Measurements from ENCODE around the gene VAT1L. TPM values are rescaled to one million over a fixed set of nuclear protein-coding genes. Genes with fewer than 3 reads are reported as not detected.

VAT1L gene
- total and polyA plus RNA-seq, 4 donors = 0.17 to 0.98 (median 0.26) TPM

DNA sequence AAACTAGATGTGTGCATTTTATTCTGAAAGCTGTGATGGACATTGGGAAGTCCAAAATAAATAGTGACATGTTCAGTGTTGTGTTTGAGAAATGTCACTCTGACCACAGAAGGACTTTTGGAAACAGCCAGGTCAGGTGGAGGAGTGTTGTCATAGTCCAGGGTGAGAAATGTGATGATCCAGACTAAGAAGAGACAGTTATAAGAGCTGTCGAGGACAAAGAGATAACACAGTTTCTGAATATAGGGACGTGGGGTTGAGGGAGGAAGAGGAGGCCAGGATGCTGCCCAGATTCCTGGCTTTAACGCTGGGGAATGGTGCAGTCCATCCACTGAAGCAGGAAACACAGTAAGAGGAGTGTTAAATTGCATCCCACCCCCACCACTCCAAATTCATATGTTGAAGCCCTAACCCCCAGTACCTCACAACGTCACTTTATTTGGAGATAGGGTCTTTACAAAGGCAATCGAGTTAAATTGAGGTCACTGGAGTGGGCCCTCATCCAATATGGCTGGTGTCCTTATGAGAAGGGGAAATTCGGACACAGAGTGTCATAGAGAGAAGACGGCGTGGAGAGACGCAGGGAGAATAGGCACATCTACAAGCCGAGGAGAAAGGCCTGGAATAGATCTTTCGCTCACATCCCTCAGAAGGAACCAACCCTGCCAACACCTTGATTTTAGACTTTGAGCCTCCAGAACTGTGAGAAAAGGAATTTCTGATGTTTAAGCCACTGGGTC, 71.3 kb downstream of the VAT1L start:
- Histone ChIP-seq H3K27ac (ENCODE audit: low read depth in 1 of 2, low read length in 2 of 2) (no peak overlapping the region), H3K9ac (ENCODE audit: low read depth in 1 of 2, low read length in 2 of 2) (no peak overlapping the region), H3K4me1 (ENCODE audit: control insufficient read depth in 4 of 4, insufficient read depth in 4 of 4, low read length in 3 of 4) (no peaks in the 10 kb centered on the region), H3K4me3 (ENCODE audit: low read depth in 1 of 3, low read length in 3 of 3) (no peak overlapping the region), H3K9me3 (ENCODE audit: control insufficient read depth in 4 of 4, low read length in 3 of 4) (no peaks in the 10 kb centered on the region), H3K27me3 (ENCODE audit: control insufficient read depth in 4 of 4, insufficient read depth in 4 of 4, low read length in 3 of 4) (no peaks in the 10 kb centered on the region), H3K36me3 (ENCODE audit: control insufficient read depth in 4 of 4, insufficient read depth in 3 of 4, low read depth in 1 of 4, low read length in 3 of 4) (no peaks in the 10 kb centered on the region)
- TF ChIP-seq, protein P1, sequence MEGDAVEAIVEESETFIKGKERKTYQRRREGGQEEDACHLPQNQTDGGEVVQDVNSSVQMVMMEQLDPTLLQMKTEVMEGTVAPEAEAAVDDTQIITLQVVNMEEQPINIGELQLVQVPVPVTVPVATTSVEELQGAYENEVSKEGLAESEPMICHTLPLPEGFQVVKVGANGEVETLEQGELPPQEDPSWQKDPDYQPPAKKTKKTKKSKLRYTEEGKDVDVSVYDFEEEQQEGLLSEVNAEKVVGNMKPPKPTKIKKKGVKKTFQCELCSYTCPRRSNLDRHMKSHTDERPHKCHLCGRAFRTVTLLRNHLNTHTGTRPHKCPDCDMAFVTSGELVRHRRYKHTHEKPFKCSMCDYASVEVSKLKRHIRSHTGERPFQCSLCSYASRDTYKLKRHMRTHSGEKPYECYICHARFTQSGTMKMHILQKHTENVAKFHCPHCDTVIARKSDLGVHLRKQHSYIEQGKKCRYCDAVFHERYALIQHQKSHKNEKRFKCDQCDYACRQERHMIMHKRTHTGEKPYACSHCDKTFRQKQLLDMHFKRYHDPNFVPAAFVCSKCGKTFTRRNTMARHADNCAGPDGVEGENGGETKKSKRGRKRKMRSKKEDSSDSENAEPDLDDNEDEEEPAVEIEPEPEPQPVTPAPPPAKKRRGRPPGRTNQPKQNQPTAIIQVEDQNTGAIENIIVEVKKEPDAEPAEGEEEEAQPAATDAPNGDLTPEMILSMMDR (IDR thresholded peaks at IDR 0.05; ENCODE audit: low read depth, low read length, missing input control) = no peak
- TF ChIP-seq ZBTB33 (IDR thresholded peaks at IDR 0.05) (no peak), FOXA2 (IDR thresholded peaks at IDR 0.05) (no peak), HNF4G (IDR thresholded peaks at IDR 0.05) (no peak), SP1 (IDR thresholded peaks at IDR 0.05) (no peak), NR2F2 (IDR thresholded peaks at IDR 0.05) (no peak), EGR1 (IDR thresholded peaks at IDR 0.05; ENCODE audit: low read depth in 2 of 2) (no peak), RAD21 (IDR thresholded peaks at IDR 0.05) (no peak), FOXA1 (IDR thresholded peaks at IDR 0.05) (no peak), REST (IDR thresholded peaks at IDR 0.05) (no peak), RXRA (IDR thresholded peaks at IDR 0.05) (no peak), YY1 (IDR thresholded peaks at IDR 0.05) (no peak), TAF1 (conservative IDR thresholded peaks at IDR 0.05) (no peak), JUND (IDR thresholded peaks at IDR 0.05) (no peak), GABPA (IDR thresholded peaks at IDR 0.05 in 1 of 2, conservative IDR thresholded peaks at IDR 0.05 in 1 of 2) (no peak), HNF4A (conservative IDR thresholded peaks at IDR 0.05) (no peak)
- TF ChIP-seq, protein P2, sequence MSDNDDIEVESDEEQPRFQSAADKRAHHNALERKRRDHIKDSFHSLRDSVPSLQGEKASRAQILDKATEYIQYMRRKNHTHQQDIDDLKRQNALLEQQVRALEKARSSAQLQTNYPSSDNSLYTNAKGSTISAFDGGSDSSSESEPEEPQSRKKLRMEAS (IDR thresholded peaks at IDR 0.05) = no peak
- 89% methylated on average over 11 of the region's 11 CpGs for WGBS
- no peak for DNase-seq (ENCODE audit: low spot score)
